GM18505 (cell line): ENCODE measurements around the gene ZNF879.

Source experiments
- ATAC-seq: cut with Tn5 transposase; IDR thresholded peaks from one replicate; pipeline ENCODE4 v1.9.1; 2021; ENCODE audit not compliant: unreplicated experiment
- POLR2A ChIP-seq: IDR thresholded peaks from 4 replicates; pipeline ENCODE4 v1.6.1; 2011; ENCODE audit warnings: borderline replicate concordance; ENCODE audit not compliant: insufficient read depth, insufficient read length; ENCODE audit errors: extremely low read depth

The ZNF879 gene

DNA sequence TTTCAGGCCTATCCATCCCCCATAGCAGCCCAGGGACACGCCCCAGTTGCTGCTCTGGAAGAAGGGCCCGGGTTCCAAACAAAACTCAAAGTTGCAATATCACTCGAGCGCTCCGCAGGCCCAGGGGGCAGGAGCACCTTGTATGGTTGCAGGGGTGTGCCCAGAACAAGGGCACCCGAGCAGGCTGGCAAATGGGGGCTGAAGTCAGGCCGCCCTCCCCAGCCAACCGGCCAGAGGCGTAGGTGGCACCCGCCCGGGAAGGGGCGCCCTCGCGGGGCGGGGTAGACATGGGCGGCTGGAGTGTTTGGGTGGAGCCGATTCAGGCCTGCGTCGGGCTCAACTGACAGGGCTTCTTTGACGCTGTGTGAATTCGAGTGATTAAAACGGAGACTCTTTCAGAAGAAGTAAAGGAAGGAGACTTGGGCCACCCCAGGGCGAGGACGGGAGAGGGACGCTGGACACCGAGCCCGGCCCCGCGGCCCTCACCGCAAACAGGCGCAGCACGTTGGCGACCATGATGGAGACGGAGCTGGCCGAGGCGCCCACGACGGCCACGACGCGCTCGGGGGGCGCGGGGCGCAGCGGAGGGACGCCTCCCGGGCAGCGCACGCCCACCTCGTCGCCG, 29.5 kb upstream of the ZNF879 start:
- TF ChIP-seq POLR2A, result no peak
- no peak for ATAC-seq

GRCh38 chr5:178994580-178995340, 28.8 kb upstream of the ZNF879 start, which contains the start of gene GRM6:
TSS of gene GRM6 (minus strand) at chr5:178995320. CDS start at chr5:178994944, 376 bp downstream.
- ATAC-seq, result no peak
- no peak for TF ChIP-seq POLR2A

DNA sequence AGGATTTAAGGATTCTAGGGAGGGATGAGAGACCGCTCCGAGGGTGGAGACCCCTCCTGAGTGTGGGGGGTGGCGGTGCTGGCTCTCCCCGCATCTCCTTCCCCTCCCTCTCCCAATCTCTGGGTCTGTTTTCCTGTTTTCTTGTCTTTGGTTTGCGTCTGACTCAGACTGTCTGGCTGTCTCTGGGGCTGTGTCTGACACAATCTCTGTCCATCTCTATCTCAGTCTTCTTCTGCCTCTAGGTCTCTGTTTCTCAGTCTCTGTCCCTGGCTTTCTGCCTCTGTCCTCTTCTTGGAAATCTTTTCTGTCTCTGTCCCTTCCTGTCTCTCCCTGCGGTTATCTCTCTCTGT, 28.3 kb upstream of the ZNF879 start:
- no peak for TF ChIP-seq POLR2A
- no peak for ATAC-seq

GRCh38 chr5:178996156-178996555, 27.4 kb upstream of the ZNF879 start:
- no peak for ATAC-seq
- no peak for TF ChIP-seq POLR2A

GRCh38 chr5:178997191-178997590, 26.4 kb upstream of the ZNF879 start:
- ATAC-seq, result no peak
- no peak for TF ChIP-seq POLR2A

- no peak for ATAC-seq
- TF ChIP-seq POLR2A, result no peak
Measured at GRCh38 chr5:178998441-178998840, 25.2 kb upstream of the ZNF879 start.

DNA sequence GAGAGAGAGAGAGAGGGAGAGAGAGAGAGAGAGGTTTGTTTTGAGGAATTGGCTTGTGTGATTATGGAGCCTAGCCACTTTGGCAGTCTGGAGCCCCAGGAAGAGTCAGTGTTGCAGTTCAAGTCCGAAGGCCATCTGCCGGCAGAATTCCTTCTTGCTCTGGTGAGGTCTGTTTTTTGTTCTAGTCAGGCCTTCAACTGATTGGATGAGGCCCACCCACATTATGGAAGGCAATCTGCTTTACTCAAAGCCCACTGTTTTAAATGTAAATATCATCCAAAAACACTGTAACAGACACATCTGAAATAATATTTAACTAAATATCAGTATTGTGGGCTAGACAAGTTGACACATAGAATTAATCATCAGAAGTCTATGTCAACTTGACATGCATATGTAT, 17.0 kb upstream of the ZNF879 start:
- ATAC-seq, result no peak
- no peak for TF ChIP-seq POLR2A

- TF ChIP-seq POLR2A, result no peak
- ATAC-seq, result no peak
Measured at GRCh38 chr5:179008667-179009066, 14.9 kb upstream of the ZNF879 start.

DNA sequence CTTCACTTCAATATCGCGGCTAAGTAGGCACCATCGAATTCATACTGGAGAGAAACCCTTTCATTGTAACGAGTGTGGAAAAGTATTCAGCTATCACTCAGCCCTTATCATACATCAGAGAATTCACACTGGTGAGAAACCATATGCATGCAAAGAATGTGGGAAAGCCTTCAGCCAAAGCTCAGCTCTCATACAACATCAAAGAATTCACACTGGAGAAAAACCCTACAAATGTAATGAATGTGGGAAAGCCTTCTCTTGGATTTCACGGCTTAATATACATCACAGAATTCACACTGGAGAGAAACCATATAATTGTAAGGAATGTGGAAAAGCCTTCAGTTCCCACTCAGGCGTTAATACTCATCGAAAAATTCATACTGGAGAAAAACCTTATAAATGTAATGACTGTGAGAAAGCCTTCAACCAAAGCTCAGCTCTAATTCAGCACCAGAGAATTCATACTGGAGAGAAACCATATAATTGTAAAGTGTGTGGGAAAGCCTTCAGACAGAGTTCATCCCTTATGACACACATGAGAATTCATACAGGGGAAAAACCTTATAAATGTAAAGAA, 9.5 kb downstream of the ZNF879 start:
- TF ChIP-seq POLR2A, result no peak
- ATAC-seq, result no peak

DNA sequence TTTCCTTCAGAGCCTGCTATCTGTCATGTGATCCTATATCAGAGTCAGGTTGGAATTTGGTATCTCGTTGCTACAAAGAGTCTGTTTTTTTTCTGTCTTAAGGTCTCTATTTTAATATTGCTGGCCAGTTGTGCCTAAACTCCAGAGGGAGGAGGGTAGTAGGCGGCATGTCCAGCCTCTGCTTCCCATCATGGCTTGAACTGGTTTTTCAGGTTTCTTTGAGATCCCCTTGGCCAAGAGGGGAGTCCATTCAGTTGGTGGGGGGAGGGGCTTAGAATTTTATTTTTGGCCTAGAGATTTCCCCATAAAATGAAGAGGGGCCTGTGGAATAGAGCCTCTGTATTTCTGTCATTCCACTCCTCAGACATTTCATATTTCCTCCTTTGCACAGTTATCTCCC, 21.2 kb downstream of the ZNF879 start:
- ATAC-seq, result no peak
- no peak for TF ChIP-seq POLR2A

- ATAC-seq, result no peak
- TF ChIP-seq POLR2A, result no peak
Measured at GRCh38 chr5:179051784-179052183, 28.2 kb downstream of the ZNF879 start.

DNA sequence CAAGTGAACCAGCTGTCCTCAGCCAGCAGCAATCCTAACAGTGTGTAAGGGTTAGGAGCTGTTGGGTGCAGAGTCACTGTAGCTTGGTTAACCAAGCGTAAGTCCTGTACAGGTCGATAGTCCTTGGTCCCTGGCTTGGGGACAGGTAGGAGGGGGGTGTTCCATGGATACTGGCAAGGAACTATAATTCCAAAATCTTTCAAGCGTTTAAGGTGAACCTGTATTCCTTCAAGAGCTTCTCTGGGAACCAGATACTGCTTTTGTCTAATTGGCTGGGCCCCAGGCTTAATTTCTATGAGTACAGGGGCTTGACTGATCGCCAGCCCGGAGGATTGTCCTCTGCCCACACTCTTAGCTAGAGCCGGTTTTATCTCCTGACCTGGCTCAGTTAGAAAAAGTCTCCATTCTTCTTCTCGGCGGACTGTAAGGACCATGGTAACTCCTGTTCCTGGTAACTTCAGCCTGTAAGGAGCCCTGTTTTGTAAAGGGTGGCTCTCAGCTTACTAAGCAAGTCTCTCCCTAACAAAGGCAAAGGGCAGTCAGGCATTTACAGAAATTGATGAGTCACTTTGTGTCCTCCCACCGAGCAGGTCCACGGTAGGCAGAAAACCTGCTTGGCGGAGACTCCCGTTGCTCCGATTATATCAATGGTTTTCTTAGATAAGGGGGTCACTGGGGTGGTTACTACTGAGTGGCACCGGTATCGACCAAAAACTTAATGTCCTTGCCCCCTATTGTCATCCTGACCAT, 30.6 kb downstream of the ZNF879 start:
- no peak for TF ChIP-seq POLR2A
- no peak for ATAC-seq

DNA sequence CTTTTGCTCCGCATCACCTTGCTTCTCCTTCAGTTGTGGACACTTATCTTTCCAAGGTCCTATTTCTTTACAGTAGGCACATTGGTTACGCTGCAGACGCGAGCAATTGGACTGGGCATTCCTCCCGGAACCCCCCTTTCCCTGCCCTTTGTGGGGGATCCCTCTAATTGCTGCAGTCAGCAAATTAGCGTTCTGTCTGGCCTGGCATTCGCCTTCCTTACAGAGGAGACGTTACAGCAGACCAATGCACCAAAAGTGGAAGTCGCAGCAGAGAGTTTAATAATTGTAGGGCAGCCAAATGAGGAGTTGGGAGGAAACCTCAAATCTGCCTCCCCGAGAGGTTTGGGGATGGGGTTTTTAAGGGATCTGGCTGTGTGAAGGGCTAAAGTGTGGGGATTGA, 31.3 kb downstream of the ZNF879 start:
- no peak for ATAC-seq
- no peak for TF ChIP-seq POLR2A
